Heart left ventricle (tissue), 16 donors: ENCODE results near the gene POU2AF2. TPM values are rescaled to one million over a fixed set of nuclear protein-coding genes. Genes with fewer than 3 reads are reported as not detected.

Experiments used
- ATAC-seq, 4 donors: fragments of 200-7000 bp; cut with Tn5 transposase; one replicate each; pipeline ENCODE4 v1.9.1; 2020 to 2022; ENCODE audit warnings: moderate library complexity in 4 of 4, mild to moderate bottlenecking in 3 of 4, moderate number of reproducible peaks in 1 of 4
- DNase-seq, 5 donors: peaks; one replicate each; pipeline ENCODE4 v3.0.0-alpha.2; 2020
- H3K27ac ChIP-seq, 12 donors: fragments of 200-600 bp; sonication (generic) in 4 of 12; one replicate each; pipeline versions ENCODE4 v1.5.0 to v1.8.0; 2016 to 2022; ENCODE audit warnings: mild to moderate bottlenecking in 2 of 12
- H3K27me3 ChIP-seq, 9 donors: fragments of 200-600 bp; sonication (generic) in 2 of 9; one replicate each; pipeline versions ENCODE4 v1.5.1 to v1.8.0; 2016 to 2022; ENCODE audit warnings: mild to moderate bottlenecking in 3 of 9
- H3K36me3 ChIP-seq, 9 donors: fragments of 200-600 bp; sonication (generic) in 2 of 9; one replicate each; pipeline versions ENCODE4 v1.5.0 to v1.8.0; 2018 to 2022; ENCODE audit warnings: mild to moderate bottlenecking in 2 of 9
- H3K4me1 ChIP-seq, 12 donors: fragments of 200-600 bp; sonication (generic) in 4 of 12; one replicate each; pipeline versions ENCODE4 v1.5.0 to v1.8.0; 2016 to 2022; ENCODE audit warnings: mild to moderate bottlenecking in 3 of 12
- H3K4me3 ChIP-seq, 12 donors: fragments of 200-600 bp; sonication (generic) in 4 of 12; one replicate each; pipeline versions ENCODE4 v1.5.0 to v1.8.0; 2017 to 2022; ENCODE audit warnings: mild to moderate bottlenecking in 9 of 12, moderate library complexity in 4 of 12
- H3K9me3 ChIP-seq, 12 donors: fragments of 200-600 bp; sonication (generic) in 4 of 12; one replicate each; pipeline versions ENCODE4 v1.5.0 to v1.8.0; 2016 to 2022; ENCODE audit warnings: mild to moderate bottlenecking in 1 of 12
- CTCF ChIP-seq, 12 donors: fragments of 200-600 bp; sonication (generic) in 4 of 12; IDR thresholded peaks; one replicate each; pipeline versions ENCODE4 v1.5.0 to v1.8.0; 2018 to 2022; ENCODE audit warnings: antibody characterized with exemption in 12 of 12, mild to moderate bottlenecking in 5 of 12
- POLR2A ChIP-seq, 2 donors: fragments of 450-650 bp; IDR thresholded peaks; one replicate each; pipeline ENCODE4 v1.6.1; 2017; ENCODE audit warnings: antibody characterized with exemption in 2 of 2, mild to moderate bottlenecking in 2 of 2, moderate library complexity in 2 of 2
- WGBS, 4 donors: extraction: QIAGEN DNeasy Blood & Tissue Kit in 2 of 4; methylation state at CpG; one replicate each; pipeline versions ENCODE4 v1.1.5 to v1.1.7; 2013 to 2018; 5-methylcytosine and 5-hydroxymethylcytosine counted together
- intact Hi-C, 10 donors: fragments of 100-400 bp; cut with DNase I; formaldehyde crosslinking; loops; one replicate each; pipeline versions ENCODE4 v1.11.1 to v1.14.2; 2022
- long read RNA-seq, 3 donors: library from polyadenylated mRNA; unstranded; transcript quantifications; one replicate each; pipeline ENCODE4 v2.0.0, GENCODE V29; 2020 to 2021
- polyA plus RNA-seq, 2 donors: library from polyadenylated mRNA; stranded (reverse); fragments of 200-250 nt; gene quantifications; one replicate each; pipeline ENCODE4 v1.2.3, GENCODE V29; 2013
- total RNA-seq, 9 donors: library from RNA; depleted of rRNA in 2 of 9; stranded (reverse); fragments of >200 nt in 2 of 9; fragmentation: NEBNext Ultra II Directional in 3 of 9; extraction: Animal tissue kit (Norgen Biotek cat#: 25700) in 3 of 9; gene quantifications; one replicate each; pipeline versions ENCODE4 v1.1.0 to v1.2.4, GENCODE V29; 2016 to 2023
- donor health status: ischemic (EF 13 %, LVEDD 7.1; RV severe dilation, severe dysfunction).
- donor health status: healthy with polysubstance abuse.
- donor health status: DM: no; HTN: yes; CAD: no.
- donor health status: DM: no; HTN: no; CAD: no.
- donor health status: ischemic (EF 25% LVEDD 6.9; RV normal size, moderate dysfunction).
- donor health status: ischemic (EF 25% LVEDD 5.7; RV mildly dilated, moderate dysfunction).
- donor health status: healthy.
- donor health status: DM: yes; HTN: yes; CAD: no.
- donor health status: ischemic (EF 35%, LVEDD 5.7; RV mildly dilated, moderate dysfunction).
- donor health status: nonischemic (EF 11% LVEDD 7.7; RV severe dilation, severe dysfunction).
- donor health status: DM: yes; HTN: yes; CAD: no.
- donor health status: PGD.
- donor health status: ischemic (EF 29% LVEDD 5.4; RV normal size, mild dysfunction).
- donor health status: nonischemic (EF 23%, LVEDD 6.1; RV moderate dilation, normal function).

The POU2AF2 gene
- total RNA-seq, result not detected
- not detected for polyA plus RNA-seq
- long read RNA-seq, donor 1, result 0 reads
- long read RNA-seq, donor 2, result 0 reads
- long read RNA-seq, donor 3, result 0 reads

GRCh38 chr11:111245425-111245824 is at the start of gene POU2AF2:
TSS of gene POU2AF2 (plus strand) at chr11:111245725. CDS start at chr11:111245854, 129 bp downstream.
- DNase-seq (no peak), ATAC-seq (no peak)
- TF ChIP-seq CTCF (IDR thresholded peaks at IDR 0.05) (no peak), POLR2A (IDR thresholded peaks at IDR 0.05) (no peak)
- no peaks in the 10 kb centered on the region for H3K36me3 ChIP-seq
- H3K4me3 ChIP-seq, result no peak within 1 kb of the TSS
- 56 to 70% (median 65%) methylated on average over 1 of the region's 1 CpG for WGBS, 4 donors
- H3K27ac ChIP-seq, result no peak within 1 kb of the TSS
- intact Hi-C loops, result no loop called here
- no peaks in the 10 kb centered on the region for H3K4me1 ChIP-seq
- H3K9me3 ChIP-seq, result no peaks in the 10 kb centered on the region
- H3K27me3 ChIP-seq, result peaks cover 0 to 54% (median 8%) of the 10 kb centered on the region in 9 donors

GRCh38 chr11:111200010-111200534 is 45.5 kb upstream of the POU2AF2 start:
- ATAC-seq (no peak), DNase-seq (no peak)
- Histone ChIP-seq H3K27me3 (no peaks in the 10 kb centered on the region), H3K4me3 (no peak overlapping the region), H3K9me3 (no peaks in the 10 kb centered on the region), H3K27ac (no peak overlapping the region), H3K36me3 (no peaks in the 10 kb centered on the region), H3K4me1 (no peaks in the 10 kb centered on the region)
- WGBS, 4 donors, result 51 to 57% (median 53%) methylated on average over 3 of the region's 3 CpGs
- TF ChIP-seq CTCF (IDR thresholded peaks at IDR 0.05) (no peak), POLR2A (IDR thresholded peaks at IDR 0.05) (no peak)
- intact Hi-C loops, result no loop called here

- DNase-seq (no peak), ATAC-seq (no peak)
- Histone ChIP-seq H3K36me3 (no peaks in the 10 kb centered on the region), H3K4me1 (no peaks in the 10 kb centered on the region), H3K4me3 (no peak overlapping the region), H3K27ac (no peak overlapping the region), H3K9me3 (no peaks in the 10 kb centered on the region), H3K27me3 (no peaks in the 10 kb centered on the region)
- intact Hi-C loops, result no loop called here
- TF ChIP-seq POLR2A (IDR thresholded peaks at IDR 0.05) (no peak), CTCF (IDR thresholded peaks at IDR 0.05) (no peak)
Observed at GRCh38 chr11:111204211-111204610, 41.3 kb upstream of the POU2AF2 start.

GRCh38 chr11:111205632-111206385 is 39.7 kb upstream of the POU2AF2 start:
- no peaks in the 10 kb centered on the region for H3K4me1 ChIP-seq
- TF ChIP-seq CTCF (IDR thresholded peaks at IDR 0.05) (no peak), POLR2A (IDR thresholded peaks at IDR 0.05) (no peak)
- intact Hi-C loops, result no loop called here

More at GRCh38 chr11:111205632-111206385, 39.7 kb upstream of the POU2AF2 start:
- no peak overlapping the region for H3K4me3 ChIP-seq
- no peaks in the 10 kb centered on the region for H3K36me3 ChIP-seq
- no peaks in the 10 kb centered on the region for H3K27me3 ChIP-seq
- no peaks in the 10 kb centered on the region for H3K9me3 ChIP-seq
- ATAC-seq (no peak), DNase-seq (no peak)
- H3K27ac ChIP-seq, result no peak overlapping the region
- 75 to 81% (median 77%) methylated on average over 3 of the region's 3 CpGs for WGBS, 4 donors
